A172 (cell line): ENCODE results near the gene VGLL3. TPM values are rescaled to one million over a fixed set of nuclear protein-coding genes. Genes with fewer than 3 reads are reported as not detected.
"Not testable (repeated sequence)": the region's sequence is repeated elsewhere in the genome, so short reads cannot be mapped to it uniquely, and the experiment has no call there.

Experiments
- DNase-seq: peaks from one replicate; pipeline ENCODE4 v3.0.0-alpha.2; 2015; ENCODE audit warnings: low spot score
- total RNA-seq: library from RNA; depleted of rRNA; stranded (reverse); fragments of >200 nt; shearing (Covaris generic); gene quantifications from 2 replicates; pipeline ENCODE4 v1.2.3, GENCODE V29; 2014

The VGLL3 gene
- total RNA-seq, 1 experiment from 2014 or later, result not detected

DNA sequence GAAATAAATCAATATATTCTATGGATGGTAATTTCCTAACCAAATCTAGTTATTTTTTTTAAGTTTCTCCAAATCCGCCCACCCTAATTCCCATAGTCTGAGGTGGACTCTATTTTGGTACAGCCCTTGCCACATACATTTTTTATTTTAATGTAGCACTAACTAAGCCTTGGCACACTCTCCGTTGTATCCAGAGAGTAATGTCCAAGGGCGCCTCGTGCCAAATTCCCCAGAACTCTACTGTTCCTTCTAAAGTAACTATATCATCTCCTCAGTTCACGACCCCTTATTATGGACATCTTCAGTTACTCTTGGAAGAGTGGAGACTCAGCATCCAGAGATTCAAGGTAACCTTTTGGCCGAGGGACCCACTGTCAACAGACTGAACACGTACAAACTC lies 1.3 kb downstream of the VGLL3 start:
- DNase-seq, result no peak

DNA sequence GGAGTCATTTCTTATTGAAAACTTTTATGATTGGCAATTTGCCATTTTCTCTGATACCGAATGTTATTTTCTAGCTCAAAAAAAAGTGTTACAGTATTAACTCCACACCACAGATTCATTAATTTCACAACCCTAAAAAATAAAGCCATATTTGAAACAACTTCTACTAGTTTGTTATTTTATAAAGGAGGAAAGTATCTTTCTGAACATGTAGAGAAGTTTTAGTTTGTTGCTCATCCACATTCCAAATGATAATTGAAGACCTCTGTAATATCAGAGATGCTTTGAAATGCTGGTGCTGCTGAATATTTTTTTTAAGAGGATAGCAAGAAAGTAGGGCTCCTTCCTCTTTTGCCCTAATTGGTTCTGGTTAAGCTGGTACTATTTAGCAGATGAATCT lies 1.9 kb downstream of the VGLL3 start:
- no peak for DNase-seq

DNA sequence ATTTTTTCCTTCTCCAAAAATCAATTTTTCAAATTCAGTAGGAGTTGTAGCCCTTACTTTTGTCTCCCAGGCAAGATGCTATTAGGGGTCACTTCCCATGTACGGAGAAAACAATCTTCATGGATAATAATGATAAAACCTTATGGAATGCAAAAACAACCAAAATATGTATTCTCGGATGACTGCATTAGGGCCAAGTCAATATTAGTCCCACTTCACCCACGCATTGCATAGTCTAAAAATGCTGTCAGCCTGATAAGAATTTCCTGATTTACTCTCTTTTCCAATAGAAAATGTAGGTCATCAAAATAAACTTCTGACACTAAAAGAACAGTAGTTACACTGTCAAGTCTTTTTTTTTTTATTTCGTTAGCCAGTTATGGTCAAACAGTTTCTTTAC lies 2.7 kb downstream of the VGLL3 start:
- no peak for DNase-seq

DNA sequence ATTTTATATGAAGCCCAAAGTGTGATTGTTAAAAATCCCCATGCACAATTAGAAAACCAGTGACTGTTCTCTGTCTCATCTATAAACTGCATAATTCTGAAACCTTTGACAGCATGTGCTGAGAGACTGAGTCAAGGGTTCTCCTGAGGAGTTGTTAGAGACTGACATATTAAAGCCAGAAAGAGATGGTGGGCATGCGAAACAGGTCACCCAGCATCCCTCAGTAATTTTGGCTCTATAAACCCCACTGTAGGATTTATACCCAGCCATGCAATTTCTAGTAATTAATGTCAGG lies 3.6 kb downstream of the VGLL3 start:
- no peak for DNase-seq

DNA sequence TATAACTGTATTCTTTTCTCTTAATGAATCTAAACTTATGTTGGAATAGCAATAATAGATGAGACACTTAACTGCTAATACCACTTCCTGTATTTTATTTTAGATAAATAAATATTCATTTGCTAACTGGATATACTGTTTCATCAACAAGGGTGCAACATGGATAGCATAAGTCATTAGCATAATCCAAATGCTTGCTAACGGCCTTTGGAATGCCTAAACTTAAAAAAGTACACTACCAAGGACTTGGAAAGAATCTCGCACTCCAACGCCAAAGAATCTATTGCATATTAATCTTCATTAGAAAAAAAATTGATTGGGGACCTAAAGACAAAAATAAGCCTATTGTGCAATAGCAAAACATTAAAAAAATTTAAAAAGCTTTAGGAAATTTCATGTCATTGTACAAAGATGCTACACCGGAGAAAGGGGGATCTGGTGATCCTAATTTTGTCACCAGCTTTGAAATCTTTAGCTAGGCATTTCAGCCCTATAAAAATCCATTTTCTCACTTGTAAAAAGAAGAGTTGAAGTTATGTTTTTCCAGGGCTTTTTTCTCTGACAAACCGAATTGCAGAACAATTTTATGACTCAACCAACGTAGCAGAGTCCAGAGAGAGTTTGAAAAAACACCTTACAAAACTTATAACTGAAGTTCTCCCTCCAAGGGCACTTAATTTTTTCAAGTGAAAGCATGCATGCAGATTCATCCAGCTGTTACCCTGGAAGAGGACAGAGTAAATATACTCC lies 4.1 kb downstream of the VGLL3 start:
- DNase-seq, result no peak

DNA sequence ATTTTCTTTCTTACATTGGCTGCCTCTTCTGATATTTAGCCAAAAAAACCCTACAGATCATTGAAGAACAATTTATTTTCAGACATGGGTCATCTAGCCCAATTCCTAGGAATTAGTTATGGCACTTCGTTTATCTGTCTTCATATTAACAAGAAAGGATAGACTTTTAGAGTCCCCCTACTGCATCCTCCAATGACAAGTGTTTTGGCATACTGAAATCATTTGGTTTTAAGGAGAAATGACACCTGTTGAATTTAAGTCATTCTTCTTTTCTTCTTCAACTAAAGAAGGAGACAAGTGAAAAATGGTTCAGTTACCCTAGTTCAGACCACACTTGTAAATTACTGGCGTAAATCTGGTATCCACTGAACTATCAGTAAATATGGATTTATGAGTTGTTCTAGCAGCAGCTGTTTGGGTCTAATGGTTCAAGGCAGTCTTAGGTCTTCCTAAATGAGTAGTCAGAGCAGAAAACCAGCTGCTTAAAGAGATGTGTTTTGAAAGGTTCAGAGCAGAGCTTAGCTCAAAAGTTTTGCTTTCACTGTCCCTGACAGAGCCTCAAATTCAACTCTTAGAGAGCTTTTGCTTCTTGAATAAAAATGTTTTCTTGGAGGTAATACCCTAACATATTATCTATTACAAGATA lies 5.6 kb downstream of the VGLL3 start:
- DNase-seq, result no peak

DNA sequence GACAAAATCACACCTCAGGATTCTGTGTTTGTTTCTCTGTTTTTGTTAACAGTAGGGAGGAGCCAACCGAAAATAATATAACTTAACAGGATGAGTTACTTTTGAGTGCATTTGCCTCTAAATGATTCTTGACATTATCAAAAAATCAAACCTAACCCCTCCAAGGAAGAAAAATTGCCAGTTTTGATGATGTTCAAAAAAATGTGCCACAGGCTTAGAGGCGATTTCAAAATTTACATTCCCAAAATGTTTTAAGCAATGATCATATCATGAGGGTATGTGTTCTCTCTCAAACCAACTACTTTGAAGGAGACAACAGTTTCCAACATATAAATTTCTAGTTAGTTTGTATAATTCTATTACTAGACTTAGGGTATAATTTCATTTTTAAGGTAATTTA lies 6.7 kb downstream of the VGLL3 start:
- DNase-seq, result no peak

DNA sequence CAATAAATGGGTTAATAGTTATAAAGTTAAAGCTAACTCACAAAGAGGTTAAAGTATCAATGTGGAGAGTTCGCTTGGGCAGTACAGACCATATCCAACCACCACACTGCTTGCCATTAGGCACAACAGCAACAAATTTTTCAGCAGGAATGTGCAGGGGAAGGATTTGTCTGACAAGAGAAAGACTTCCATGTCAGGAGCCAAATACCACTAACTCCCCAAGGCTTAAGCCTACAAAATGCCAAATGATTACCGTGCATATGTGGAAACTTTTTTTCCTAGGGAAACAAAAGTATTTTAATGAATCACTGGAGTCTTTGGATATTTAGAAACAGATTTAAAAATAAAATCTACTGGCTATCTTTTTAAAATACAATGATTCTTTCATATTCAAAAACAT lies 8.1 kb downstream of the VGLL3 start:
- DNase-seq, result no peak

DNA sequence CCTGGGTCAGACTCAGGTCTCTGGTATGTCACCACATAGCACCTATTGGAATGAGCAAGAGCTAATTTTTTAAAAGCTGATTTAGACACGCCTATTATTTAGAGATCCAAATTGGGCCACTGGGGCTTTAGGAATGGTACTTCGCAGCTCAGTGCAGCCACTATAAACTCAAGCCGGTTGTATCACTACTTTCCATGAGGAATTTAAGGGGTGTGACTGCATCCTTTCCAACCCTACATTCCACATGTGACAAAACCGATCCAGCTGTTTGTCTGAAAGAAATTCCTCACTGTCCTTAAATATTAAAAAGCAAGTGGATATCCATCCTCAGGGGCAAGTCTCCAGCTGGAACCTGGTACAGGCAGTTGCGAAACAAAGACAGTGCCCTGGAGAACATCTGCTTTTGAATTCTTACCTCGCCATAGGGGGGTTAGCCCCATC lies 12.8 kb downstream of the VGLL3 start:
- no peak for DNase-seq

DNA sequence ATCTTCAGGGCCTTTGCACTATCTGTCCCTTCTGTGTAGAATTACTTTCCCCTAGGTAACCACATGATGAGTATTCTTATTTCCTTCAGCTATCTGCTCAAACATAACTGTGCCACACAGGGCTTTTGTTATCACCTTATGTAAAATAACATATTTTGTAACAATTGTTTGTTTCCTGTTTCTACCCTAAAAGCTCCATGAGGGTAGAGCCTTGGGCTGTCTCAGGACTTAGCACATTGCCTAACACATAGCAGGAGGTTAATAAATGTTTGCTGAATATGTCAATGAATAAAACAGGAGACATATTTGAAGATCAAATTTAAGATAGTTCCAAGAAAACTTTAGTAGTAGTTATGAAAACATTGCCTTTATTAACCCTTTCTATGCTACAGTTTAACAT lies 14.7 kb downstream of the VGLL3 start:
- DNase-seq, result no peak

DNA sequence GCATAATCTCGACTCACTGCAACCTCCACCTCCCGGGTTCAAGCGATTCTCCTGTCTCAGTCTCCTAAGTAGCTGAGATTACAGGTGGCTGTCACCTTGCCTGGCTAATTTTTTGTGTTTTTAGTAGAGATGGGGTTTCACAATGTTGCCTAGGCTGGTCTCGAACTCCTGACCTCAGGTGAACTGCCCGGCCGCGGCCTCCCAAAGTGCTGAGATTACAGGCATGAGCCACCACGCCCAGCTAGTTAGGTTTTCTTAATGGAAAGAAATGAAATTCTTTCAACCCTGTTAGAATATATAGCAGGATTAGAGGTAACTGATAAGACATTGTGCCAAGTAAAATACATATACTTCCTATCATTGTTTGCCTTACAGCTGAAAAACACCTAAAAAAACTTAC lies 16.8 kb downstream of the VGLL3 start:
- not testable (repeated sequence) for DNase-seq

DNA sequence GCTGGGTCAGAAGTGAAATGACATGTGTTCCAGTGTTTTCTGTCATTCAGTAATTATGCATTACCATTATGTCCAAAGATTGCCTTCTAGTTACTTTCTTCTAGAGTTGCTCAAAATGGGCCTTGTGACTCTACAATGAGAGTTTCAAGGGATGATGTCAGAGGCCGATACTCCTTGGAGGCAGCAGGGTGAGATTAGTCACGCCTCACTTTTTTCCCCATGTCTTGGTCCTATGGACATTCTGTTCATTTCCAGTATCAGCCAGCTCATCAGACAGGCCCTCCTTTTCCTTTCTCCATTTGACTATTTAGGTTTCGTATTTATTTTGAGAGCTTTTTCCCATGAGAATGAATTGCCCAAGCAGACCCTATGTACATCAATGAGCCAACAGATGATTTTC lies 17.5 kb downstream of the VGLL3 start:
- DNase-seq, result peak; percentile 12

DNA sequence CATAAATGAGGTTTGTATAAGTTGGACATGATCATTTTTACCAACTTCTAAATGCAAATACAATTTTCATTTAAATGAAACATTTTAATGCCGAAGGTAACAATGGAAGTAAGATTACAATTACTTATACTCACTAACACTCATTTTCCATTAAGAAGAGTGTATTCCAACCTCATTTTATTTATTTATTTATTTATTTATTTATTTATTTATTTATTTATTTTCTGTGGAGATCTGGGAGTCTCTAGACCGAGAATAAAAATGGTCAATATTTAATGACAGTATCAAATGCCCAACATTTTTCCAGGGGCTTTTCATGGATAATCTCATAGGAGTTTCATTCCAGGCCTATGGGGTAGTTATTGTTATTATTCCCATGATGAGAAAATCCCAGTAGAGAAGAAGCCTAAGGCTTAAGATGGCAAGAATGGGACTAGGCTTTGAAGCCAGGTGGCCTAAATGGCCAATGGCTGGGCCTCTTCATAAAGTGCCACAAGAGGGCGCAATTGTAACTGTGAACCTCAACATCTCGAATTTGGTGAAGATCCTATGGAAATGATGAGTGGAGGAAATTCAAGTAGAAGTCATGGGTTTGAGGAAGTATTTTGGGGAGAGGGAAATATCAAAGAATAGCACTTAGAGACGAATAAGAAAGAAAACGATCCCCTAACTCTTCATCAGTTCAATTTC lies 21.3 kb downstream of the VGLL3 start:
- DNase-seq, result peak; percentile 60

DNA sequence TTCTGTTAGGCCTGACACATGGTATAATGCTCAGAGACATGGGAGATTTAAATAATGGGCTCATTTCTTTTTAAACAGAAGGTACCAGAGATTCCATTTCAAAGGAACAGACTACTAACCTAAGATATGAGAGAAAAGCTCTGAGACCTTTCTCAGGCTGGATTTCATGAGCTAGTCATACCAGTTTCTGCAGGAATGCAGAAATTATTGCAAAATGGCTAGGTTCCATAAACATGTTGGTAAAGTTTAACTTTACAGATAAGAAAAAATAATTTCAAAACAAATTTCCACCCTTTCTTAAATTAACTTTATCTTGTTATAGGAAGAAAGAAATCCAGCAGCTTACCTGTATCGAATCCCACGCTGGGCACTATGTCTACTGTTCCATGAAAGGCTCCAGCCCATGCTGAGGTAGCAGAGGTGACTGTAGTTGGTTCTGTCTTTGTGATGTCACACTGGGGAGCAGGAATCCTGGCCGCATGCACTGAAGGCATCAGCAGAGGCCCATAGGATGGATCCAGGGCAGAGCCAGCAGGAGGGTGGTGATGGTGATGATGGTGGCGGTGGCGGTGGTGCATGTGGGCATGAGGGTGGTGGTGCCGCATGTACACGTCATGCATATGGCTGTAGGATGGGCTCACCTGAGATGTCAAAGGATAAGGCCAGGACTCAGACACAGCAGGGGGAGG lies 22.6 kb downstream of the VGLL3 start:
- DNase-seq, result no peak

DNA sequence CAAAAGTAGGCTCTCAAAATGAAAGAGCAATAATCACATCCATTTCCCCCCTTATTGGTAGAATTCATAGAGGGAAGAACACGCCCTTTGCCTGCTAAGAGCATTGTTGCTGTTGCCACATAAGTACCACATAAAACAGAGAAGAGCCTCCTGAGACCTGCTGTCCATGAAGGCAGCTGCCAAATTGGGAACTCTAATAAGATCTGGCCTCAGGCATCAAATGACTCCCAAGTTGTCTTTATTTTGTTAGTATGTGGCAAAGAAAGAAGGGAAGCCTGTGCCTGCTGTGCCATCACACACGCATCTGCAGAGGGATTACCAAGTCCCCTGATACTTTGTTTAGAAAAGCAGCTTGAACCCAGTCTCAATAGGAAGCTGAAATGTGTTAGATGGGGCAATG lies 23.9 kb downstream of the VGLL3 start:
- DNase-seq, result no peak

DNA sequence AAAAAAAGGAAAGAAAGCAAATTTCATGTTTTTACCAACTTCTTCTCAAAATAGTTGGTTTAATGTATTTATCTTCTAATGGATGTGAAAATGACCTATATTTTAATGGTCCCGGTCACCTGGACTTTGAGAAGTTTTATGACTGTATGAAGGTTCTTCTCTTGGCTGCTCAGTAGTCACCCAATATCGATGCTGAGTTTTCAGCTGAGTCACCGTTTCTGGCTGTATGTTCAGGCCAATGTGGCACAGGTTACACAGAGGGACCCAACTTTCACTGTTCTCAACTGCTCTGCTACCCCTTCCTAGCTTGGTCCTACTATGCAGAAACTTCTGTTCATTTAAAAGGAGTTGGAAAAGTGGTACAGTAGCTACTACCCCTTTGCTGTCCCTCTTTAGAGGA lies 25.8 kb downstream of the VGLL3 start:
- DNase-seq, result no peak

DNA sequence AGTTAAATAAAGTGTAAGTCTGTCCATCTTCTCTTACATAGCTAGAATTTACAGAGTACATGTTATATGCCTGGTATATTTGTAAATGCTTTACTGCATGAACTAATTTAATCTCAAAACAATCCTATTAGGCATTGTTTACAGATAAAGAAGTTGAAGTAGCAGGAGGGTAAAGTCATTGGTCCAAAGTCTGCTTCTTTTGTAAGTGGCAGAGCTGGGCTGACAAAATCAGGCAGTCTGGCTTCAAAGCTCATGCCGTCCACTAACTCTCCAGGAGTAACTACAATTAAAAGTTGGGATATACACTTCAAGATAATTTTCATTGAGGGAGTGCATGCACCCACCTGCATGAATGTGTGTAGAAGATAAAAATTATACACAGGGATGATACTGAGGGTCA lies 27.3 kb downstream of the VGLL3 start:
- no peak for DNase-seq

DNA sequence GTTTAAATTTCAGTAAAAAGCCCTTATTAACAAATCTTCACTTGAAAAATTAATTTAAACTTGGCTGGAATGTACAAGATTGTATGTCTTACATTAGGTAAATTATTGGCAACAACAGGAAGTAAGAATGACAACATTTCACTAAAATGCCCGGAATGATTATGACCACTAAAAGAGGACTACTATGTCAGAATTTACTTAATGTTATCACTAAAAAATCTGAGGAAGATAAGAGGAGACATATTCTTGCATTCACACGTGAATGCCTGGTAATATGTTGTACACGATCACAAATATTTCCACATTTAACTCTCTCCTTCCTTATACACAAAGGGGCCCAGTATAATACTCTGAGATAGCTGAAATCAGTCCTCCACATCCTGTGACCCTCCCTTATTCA lies 29.7 kb downstream of the VGLL3 start:
- peak; percentile 7 for DNase-seq

DNA sequence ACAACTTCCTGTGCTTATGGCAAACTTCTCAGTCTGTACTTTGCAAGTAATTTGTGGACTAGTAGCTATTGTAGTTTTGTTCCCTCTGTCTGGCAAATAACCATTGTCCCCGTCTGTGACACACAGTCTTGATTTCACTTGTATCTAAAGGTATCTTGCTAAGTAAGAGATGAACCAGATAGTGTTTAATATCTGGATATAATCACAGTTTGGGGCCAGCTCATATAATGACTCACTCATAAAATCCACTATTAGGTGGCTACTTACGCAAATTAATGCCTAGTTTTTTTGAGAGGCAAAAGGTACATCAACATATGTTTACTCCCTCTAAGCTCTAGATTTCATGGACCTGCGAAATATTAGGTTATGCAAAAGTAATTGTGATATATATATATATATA lies 30.4 kb downstream of the VGLL3 start:
- no peak for DNase-seq

DNA sequence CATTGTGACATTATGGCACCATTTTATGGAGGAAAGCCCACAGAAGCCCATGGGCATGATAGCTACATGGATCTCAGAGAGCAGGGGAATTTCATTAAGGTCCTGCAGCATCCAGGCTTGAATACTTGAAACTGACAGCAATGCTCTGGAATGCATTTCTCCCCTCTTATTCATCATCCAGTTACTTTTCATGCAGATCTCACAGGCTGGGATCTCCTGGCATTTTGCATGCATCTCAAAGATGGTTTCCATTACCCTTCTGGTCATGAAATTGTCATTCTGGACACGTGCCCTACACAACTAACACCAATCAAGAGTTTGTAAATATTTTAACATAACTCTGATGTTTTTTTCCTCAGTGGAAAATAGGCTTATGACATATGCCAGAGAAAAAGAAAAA lies 32.4 kb downstream of the VGLL3 start:
- DNase-seq, result no peak

DNA sequence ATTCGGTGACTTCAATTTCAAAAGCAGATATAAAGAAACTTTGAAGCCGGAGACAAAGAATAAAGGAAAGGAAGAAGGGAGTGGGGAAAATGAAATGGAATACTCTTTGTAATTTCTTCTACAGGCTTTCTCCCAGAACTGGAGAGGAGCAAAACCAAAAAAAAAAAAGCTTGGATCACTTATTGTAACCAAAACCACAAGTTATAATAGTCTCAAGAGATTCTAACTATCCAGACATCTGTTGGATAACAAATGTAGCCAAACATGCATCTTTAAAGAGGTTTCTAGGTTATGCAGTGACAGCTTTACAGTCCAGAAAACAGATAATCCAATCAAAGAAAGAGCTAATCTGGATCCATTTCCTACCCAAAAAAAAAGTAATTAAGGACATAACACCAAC lies 36.2 kb downstream of the VGLL3 start:
- DNase-seq, result no peak

DNA sequence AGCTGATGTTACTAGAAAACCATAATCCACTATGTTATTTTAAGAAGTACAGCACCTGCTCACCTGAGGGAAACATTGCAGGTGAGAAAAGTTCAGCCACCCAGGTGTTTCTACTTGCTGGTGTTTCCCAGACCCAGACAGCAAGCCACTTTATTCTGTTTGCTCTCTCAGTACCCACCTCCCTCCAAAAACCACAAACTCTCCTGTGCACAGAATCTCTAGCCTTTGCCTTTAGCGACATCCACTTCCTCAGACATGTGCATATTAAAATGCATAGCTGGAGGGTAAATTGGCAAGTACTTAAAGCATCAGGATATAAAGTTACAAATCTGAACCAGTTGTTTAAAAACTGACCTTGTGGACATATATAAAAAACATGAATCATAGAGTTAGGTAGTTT lies 36.7 kb downstream of the VGLL3 start:
- no peak for DNase-seq

DNA sequence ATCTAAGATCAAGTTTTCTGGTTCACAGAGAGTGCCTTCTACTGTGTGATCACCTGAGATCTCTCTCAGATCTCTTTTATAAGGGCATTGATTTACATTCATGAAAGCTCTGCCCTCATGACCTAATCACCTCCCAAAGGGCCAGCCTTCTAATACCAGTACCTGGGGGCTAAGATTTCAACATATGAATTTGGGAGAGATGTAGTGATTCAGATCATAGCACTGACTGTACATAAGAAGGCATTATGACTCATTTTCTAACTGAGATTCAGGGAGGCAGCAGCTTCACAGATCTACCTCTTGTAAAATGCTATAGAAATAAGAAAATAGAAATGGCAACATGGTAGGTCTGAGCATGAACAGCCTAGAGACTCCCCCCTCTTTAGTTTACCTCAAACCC lies 39.6 kb downstream of the VGLL3 start:
- DNase-seq, result no peak
